NB4 (cell line): ENCODE data around the gene ACACA.

ENCODE experiments used
- MYC ChIP-seq: IDR thresholded peaks from 2 replicates; pipeline ENCODE4 v1.6.1; 2011; ENCODE audit warnings: low read depth, low read length
- POLR2A ChIP-seq: IDR thresholded peaks from 2 replicates; pipeline ENCODE4 v1.6.1; 2011; ENCODE audit warnings: mild to moderate bottlenecking; ENCODE audit not compliant: insufficient read length; ENCODE audit errors: extremely low read depth
- TF ChIP-seq, protein P1 (sequence below): IDR thresholded peaks from 2 replicates; pipeline ENCODE4 v1.6.1; 2011; ENCODE audit warnings: low read depth, low read length
- TF ChIP-seq, protein P2 (sequence below): IDR thresholded peaks from one replicate; pipeline ENCODE4 v1.5.1; 2012; ENCODE audit warnings: low read depth, low read length

DNA sequence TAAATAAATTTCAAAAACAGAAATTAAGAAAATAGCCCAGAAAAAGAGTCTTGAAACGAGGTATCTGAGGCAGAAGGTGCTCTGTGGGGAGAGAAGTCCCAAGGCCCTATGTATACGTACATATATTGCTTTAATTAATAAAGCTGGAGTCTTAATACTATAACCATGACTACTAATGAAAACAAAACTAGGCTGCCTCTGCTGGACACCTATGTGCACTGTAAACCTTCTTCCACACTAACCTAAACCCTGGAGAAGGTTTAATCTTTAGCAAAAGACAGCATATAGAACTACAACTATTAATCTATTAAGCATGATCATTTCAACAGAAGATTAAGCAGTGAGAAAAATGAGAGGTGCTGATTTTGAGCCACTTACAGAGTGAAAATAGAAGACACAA, 184.8 kb downstream of the ACACA start:
- TF ChIP-seq, protein P1, sequence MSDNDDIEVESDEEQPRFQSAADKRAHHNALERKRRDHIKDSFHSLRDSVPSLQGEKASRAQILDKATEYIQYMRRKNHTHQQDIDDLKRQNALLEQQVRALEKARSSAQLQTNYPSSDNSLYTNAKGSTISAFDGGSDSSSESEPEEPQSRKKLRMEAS = no peak
- TF ChIP-seq, protein P2, sequence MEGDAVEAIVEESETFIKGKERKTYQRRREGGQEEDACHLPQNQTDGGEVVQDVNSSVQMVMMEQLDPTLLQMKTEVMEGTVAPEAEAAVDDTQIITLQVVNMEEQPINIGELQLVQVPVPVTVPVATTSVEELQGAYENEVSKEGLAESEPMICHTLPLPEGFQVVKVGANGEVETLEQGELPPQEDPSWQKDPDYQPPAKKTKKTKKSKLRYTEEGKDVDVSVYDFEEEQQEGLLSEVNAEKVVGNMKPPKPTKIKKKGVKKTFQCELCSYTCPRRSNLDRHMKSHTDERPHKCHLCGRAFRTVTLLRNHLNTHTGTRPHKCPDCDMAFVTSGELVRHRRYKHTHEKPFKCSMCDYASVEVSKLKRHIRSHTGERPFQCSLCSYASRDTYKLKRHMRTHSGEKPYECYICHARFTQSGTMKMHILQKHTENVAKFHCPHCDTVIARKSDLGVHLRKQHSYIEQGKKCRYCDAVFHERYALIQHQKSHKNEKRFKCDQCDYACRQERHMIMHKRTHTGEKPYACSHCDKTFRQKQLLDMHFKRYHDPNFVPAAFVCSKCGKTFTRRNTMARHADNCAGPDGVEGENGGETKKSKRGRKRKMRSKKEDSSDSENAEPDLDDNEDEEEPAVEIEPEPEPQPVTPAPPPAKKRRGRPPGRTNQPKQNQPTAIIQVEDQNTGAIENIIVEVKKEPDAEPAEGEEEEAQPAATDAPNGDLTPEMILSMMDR = no peak
- no peak for TF ChIP-seq POLR2A
- no peak for TF ChIP-seq MYC
